DOHH2 (cell line): Measurements from ENCODE around the gene ITCH.
"Not testable (repeated sequence)": the region's sequence is repeated elsewhere in the genome, so short reads cannot be mapped to it uniquely, and the experiment has no call there.

ENCODE experiments used
- H3F3A ChIP-seq: fragments of 200-600 bp; sonication (generic), shearing (Covaris generic); 2 replicates; pipeline ENCODE4 v1.6.0; 2016; ENCODE audit warnings: antibody characterized with exemption, mild to moderate bottlenecking; ENCODE audit not compliant: control insufficient read depth, insufficient read depth
- H3K27ac ChIP-seq: fragments of 200-600 bp; sonication (generic); 2 replicates; pipeline ENCODE4 v1.5.1; 2014; ENCODE audit warnings: low read depth, mild to moderate bottlenecking, low read length, moderate library complexity
- H3K27me3 ChIP-seq: fragments of 200-600 bp; sonication (generic); 2 replicates; pipeline ENCODE4 v1.6.1; 2014; ENCODE audit warnings: mild to moderate bottlenecking, low read length, mixed read lengths; ENCODE audit not compliant: control insufficient read depth
- H3K36me3 ChIP-seq: fragments of 200-600 bp; sonication (generic); 2 replicates; pipeline ENCODE4 v1.6.1; 2014; ENCODE audit warnings: mild to moderate bottlenecking, low read length, moderate library complexity, mixed read lengths; ENCODE audit not compliant: control insufficient read depth
- H3K4me1 ChIP-seq: fragments of 200-600 bp; sonication (generic); 2 replicates; pipeline ENCODE4 v1.6.1; 2014; ENCODE audit warnings: mild to moderate bottlenecking, low read length, mixed read lengths; ENCODE audit not compliant: control insufficient read depth
- H3K4me2 ChIP-seq: fragments of 200-600 bp; sonication (generic); 2 replicates; pipeline ENCODE4 v1.6.0; 2014; ENCODE audit warnings: mild to moderate bottlenecking, low read length, moderate library complexity
- H3K4me3 ChIP-seq: fragments of 200-600 bp; sonication (generic); 2 replicates; pipeline ENCODE4 v1.5.1; 2014; ENCODE audit warnings: mild to moderate bottlenecking, low read length, mixed read lengths
- H3K79me2 ChIP-seq: fragments of 200-600 bp; sonication (generic); 2 replicates; pipeline ENCODE4 v1.6.1; 2014; ENCODE audit warnings: mild to moderate bottlenecking, low read length, mixed read lengths; ENCODE audit not compliant: control insufficient read depth
- H3K9me2 ChIP-seq: fragments of 200-600 bp; sonication (generic); replicated peaks from 2 replicates; pipeline ENCODE4 v1.6.1; 2014; ENCODE audit warnings: mild to moderate bottlenecking, low read length, mixed read lengths; ENCODE audit not compliant: control insufficient read depth
- H3K9me3 ChIP-seq: fragments of 200-600 bp; sonication (generic); 2 replicates; pipeline ENCODE4 v1.6.1; 2014; ENCODE audit warnings: antibody characterized with exemption, low read length, mixed read lengths; ENCODE audit not compliant: control insufficient read depth, insufficient read depth
- H4K20me1 ChIP-seq: fragments of 200-600 bp; sonication (generic); 2 replicates; pipeline ENCODE4 v1.6.0; 2014; ENCODE audit warnings: low read depth, mild to moderate bottlenecking, antibody characterized with exemption, low read length, moderate library complexity; ENCODE audit not compliant: control insufficient read depth, insufficient read depth
- CTCF ChIP-seq: fragments of 200-600 bp; sonication (generic); IDR thresholded peaks from one replicate; pipeline ENCODE4 v1.5.1; 2014; ENCODE audit warnings: antibody characterized with exemption, mild to moderate bottlenecking, low read depth, low read length; ENCODE audit not compliant: poor library complexity, severe bottlenecking
- EZH2phosphoT487 ChIP-seq: fragments of 200-600 bp; sonication (generic); IDR thresholded peaks from 2 replicates; pipeline ENCODE4 v1.6.1; 2017; ENCODE audit warnings: borderline replicate concordance, mild to moderate bottlenecking, antibody characterized with exemption, low read length, moderate library complexity, mixed read lengths

Gene ITCH

GRCh38 chr20:34397096-34397495 is 34.0 kb downstream of the ITCH start:
- peaks cover 5% of the 10 kb centered on the region; the same call in 1 of the 2 replicates for H4K20me1 ChIP-seq
- H3K4me1 ChIP-seq: peaks cover 8% of the 10 kb centered on the region
- no peak overlapping the region for H3K27ac ChIP-seq
- H3F3A ChIP-seq: peaks cover 4% of the 10 kb centered on the region; the same call in 1 of the 2 replicates
- no peak for TF ChIP-seq EZH2phosphoT487
- no peak for TF ChIP-seq CTCF
- no peaks in the 10 kb centered on the region for H3K27me3 ChIP-seq
- no peaks in the 10 kb centered on the region for H3K9me3 ChIP-seq
- peaks cover 24% of the 10 kb centered on the region for H3K79me2 ChIP-seq
- peaks cover 54% of the 10 kb centered on the region for H3K36me3 ChIP-seq
- no peak overlapping the region for H3K4me3 ChIP-seq
- H3K9me2 ChIP-seq: no peaks in the 10 kb centered on the region
- H3K4me2 ChIP-seq: no peak overlapping the region

DNA sequence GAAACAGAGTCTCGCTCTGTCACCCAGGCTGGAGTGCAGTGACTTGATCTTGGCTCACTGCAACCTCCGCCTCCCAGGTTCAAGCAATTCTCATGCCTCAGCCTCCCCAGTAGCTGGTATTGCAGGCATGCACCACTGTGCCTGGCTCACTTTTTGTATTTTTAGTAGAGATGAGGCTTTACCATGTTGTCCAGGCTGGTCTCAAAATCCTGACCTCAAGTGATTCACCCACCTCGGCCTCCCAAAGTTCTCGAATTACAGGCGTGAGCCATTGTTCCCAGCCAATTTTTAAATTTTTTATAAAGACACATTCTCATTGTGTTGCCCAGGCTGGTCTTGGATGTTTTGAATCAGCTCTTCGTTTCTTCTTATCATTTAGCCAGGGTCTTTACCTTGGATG is 37.7 kb downstream of the ITCH start:
- Histone ChIP-seq H3F3A (peaks cover 12% of the 10 kb centered on the region), H3K4me1 (peaks cover 45% of the 10 kb centered on the region), H4K20me1 (peaks cover 21% of the 10 kb centered on the region), H3K36me3 (peaks cover 27% of the 10 kb centered on the region), H3K79me2 (peaks cover 38% of the 10 kb centered on the region)
- H3K4me2 ChIP-seq, H3K27me3 ChIP-seq, H3K4me3 ChIP-seq, H3K9me3 ChIP-seq, H3K27ac ChIP-seq, H3K9me2 ChIP-seq: not testable (repeated sequence)

DNA sequence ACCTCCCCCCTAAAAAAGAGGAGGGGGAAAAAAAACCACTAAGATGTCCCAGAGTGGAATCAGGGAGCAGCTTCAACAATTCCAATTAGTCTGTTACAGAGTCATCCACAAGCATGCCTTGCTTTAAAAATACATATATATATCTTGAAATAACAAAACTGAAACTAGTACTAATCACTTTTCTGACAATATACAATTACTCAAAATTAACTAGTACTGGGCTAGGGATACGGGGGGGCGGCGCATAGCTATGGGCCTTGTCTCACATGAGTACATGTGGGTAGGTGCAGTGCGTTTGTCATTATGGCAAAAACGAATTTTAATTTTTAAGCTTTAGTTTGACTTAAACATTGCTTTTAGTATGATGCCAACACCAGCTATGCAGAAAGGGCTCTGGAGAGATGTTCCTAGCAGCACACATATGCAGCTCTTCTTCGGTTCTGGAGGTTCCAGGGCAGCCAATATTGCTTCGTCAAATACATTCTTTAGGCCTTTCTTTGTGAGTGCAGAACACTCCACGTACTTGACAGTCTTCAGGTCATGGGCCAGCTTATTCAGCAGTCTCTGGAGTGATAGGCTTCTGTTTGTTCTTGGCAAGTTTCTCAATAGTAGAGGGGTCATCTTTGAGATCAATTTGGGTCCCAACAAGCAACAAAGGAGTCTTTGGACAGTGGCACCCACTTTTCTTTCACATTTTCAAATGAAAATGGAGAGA is 38.8 kb downstream of the ITCH start:
- Histone ChIP-seq H3K36me3 (peaks cover 24% of the 10 kb centered on the region), H3K27ac (no peak overlapping the region), H3K9me2 (no peaks in the 10 kb centered on the region), H3K79me2 (peaks cover 42% of the 10 kb centered on the region), H3K4me1 (peaks cover 49% of the 10 kb centered on the region), H4K20me1 (peaks cover 30% of the 10 kb centered on the region), H3K4me3 (no peak overlapping the region), H3F3A (peaks cover 12% of the 10 kb centered on the region), H3K9me3 (no peaks in the 10 kb centered on the region), H3K4me2 (no peak overlapping the region), H3K27me3 (no peaks in the 10 kb centered on the region)
- TF ChIP-seq CTCF (no peak), EZH2phosphoT487 (no peak)

DNA sequence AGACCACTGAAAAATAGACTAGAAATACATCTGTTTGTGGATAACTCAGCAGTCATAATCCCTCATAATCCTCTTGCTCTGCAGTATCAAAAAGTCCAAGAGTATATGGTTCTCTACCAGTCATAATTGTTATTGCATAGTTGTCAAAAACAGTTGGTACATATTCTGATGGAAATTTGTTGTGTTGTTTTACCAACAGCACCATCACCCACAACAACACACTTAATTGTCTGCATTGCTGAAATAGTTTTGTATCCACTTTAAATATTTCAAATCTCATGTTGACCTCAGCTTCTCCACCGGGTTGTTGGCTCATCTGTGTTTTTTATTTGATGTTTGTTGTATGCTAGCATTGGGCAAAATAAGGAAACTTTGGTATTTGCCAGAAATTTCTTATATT is 39.4 kb downstream of the ITCH start:
- H3K4me2 ChIP-seq: no peak overlapping the region
- H3K27ac ChIP-seq: no peak overlapping the region
- no peaks in the 10 kb centered on the region for H3K9me2 ChIP-seq
- peaks cover 20% of the 10 kb centered on the region for H3K36me3 ChIP-seq
- peaks cover 49% of the 10 kb centered on the region for H3K4me1 ChIP-seq
- H4K20me1 ChIP-seq: peaks cover 30% of the 10 kb centered on the region
- peaks cover 41% of the 10 kb centered on the region for H3K79me2 ChIP-seq
- peaks cover 12% of the 10 kb centered on the region for H3F3A ChIP-seq
- TF ChIP-seq EZH2phosphoT487 (no peak), CTCF (no peak)
- no peak overlapping the region for H3K4me3 ChIP-seq
- H3K27me3 ChIP-seq: no peaks in the 10 kb centered on the region
- H3K9me3 ChIP-seq: no peaks in the 10 kb centered on the region
